ENCODE results near the gene ZNHIT6. TPM values are rescaled to one million over a fixed set of nuclear protein-coding genes. Genes with fewer than 3 reads are reported as not detected.

The ZNHIT6 gene
- total and polyA plus RNA-seq, 2 of the 8 experiments (the other 6 are each of a cell fraction or from before 2014, with no cell fraction given): 5.9 to 17.2 TPM

DNA sequence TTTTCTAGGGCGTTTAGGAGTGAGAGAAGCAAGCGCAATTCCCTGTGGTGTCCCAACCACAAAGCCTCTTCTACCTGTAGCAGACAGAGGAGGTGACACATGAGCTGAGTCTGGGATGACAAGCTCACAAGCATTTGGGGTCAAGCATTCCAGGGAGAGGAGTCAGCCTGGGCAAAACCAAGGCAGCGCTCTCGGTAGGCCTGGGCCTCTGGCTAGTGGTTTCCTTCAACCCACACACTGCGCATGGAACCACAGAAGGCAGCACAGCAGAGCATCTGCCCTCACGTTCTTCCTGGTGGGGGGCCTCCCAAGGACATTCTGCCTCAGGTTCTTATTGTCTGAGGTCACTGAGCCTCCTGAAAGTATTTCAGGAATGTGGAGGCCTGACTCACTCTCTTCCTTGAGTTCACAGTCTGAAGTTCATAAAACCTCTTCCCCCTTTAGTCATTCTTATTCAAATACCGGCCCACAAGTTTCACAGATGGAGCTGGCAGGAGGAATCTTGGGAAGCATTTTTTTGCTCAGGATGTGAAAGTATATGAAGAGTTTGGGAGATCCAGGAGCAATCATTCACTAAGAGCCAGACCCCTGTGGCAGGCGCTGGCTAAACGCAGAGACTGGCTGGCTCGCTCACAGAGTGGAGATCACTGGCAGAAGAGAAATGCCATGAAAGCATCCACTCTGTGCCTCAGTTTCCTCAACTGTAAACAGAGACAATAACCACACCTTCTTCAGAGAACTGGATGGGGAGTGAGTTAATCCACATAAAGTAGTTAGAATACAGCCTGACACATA is 100.9 kb downstream of the ZNHIT6 start (continued):
- TF ChIP-seq BACH1 (IDR thresholded peaks at IDR 0.05; ENCODE audit: low read length) (no peak), CEBPB (IDR thresholded peaks at IDR 0.05; ENCODE audit: low read depth, low read length) (0 out of 2 replicates have a peak, but pooled peaks have one; percentile 27), SIX5 (IDR thresholded peaks at IDR 0.05; ENCODE audit: low read depth, low read length) (no peak), TAF1 (IDR thresholded peaks at IDR 0.05; ENCODE audit: low read depth, low read length) (peak; percentile 60; the same call in 1 of the 2 replicates), MAFK (IDR thresholded peaks at IDR 0.05; ENCODE audit: low read depth, low read length) (no peak)
